SK-N-SH treated with all-trans-retinoic acid at 6 μM for 48 hours (cell line): Measurements from ENCODE around the gene HAUS8.
"Not testable (repeated sequence)": the region's sequence is repeated elsewhere in the genome, so short reads cannot be mapped to it uniquely, and the experiment has no call there.

ENCODE experiments used
- ATAC-seq: fragments of 200-7000 bp; cut with Tn5 transposase; 3 replicates; pipeline ENCODE4 v1.9.1; 2020; ENCODE audit warnings: mild to moderate bottlenecking, moderate library complexity
- ARNTL ChIP-seq: fragments of 450-650 bp; formaldehyde crosslinking; IDR thresholded peaks from 2 replicates; pipeline ENCODE4 v1.5.0; 2020; ENCODE audit warnings: low read depth, mild to moderate bottlenecking, moderate library complexity, borderline replicate concordance
- BACH2 ChIP-seq: fragments of 250-450 bp; sonication (Bioruptor Pico); IDR thresholded peaks from 2 replicates; pipeline ENCODE4 v1.9.0; 2021; ENCODE audit warnings: mild to moderate bottlenecking, borderline replicate concordance
- ESRRG ChIP-seq: fragments of 250-450 bp; sonication (Bioruptor Pico); IDR thresholded peaks from 2 replicates; pipeline ENCODE4 v1.6.1; 2021; ENCODE audit warnings: mild to moderate bottlenecking
- GLIS3 ChIP-seq: fragments of 250-450 bp; sonication (Bioruptor Pico); IDR thresholded peaks from 2 replicates; pipeline ENCODE4 v1.5.0; 2020; ENCODE audit warnings: mild to moderate bottlenecking, moderate library complexity
- ISL1 ChIP-seq: fragments of 250-450 bp; sonication (Bioruptor Pico); IDR thresholded peaks from 2 replicates; pipeline ENCODE4 v2.1.2; 2022; ENCODE audit warnings: mild to moderate bottlenecking, moderate library complexity
- OSR1 ChIP-seq: fragments of 250-450 bp; sonication (Bioruptor Pico); IDR thresholded peaks from 2 replicates; pipeline ENCODE4 v1.8.0; 2022; ENCODE audit warnings: moderate library complexity, mild to moderate bottlenecking, inconsistent platforms
- POU6F1 ChIP-seq: fragments of 250-450 bp; sonication (Bioruptor Pico); IDR thresholded peaks from 2 replicates; pipeline ENCODE4 v1.8.0; 2021; ENCODE audit warnings: low read depth, mild to moderate bottlenecking, moderate library complexity, borderline replicate concordance
- PPARA ChIP-seq: fragments of 250-450 bp; sonication (Bioruptor Pico); IDR thresholded peaks from 2 replicates; pipeline ENCODE4 v1.5.0; 2020; ENCODE audit warnings: mild to moderate bottlenecking, borderline replicate concordance
- RARB ChIP-seq: fragments of 250-450 bp; sonication (Bioruptor Pico); IDR thresholded peaks from 2 replicates; pipeline ENCODE4 v1.8.0; 2021; ENCODE audit warnings: mild to moderate bottlenecking, moderate library complexity
- SNAI2 ChIP-seq: fragments of 250-450 bp; sonication (Bioruptor Pico); IDR thresholded peaks from 2 replicates; pipeline ENCODE4 v1.5.0; 2020; ENCODE audit warnings: mild to moderate bottlenecking, moderate library complexity
- TCF4 ChIP-seq: fragments of 250-450 bp; sonication (Bioruptor Pico); IDR thresholded peaks from 2 replicates; pipeline ENCODE4 v1.8.0; 2021; ENCODE audit warnings: mild to moderate bottlenecking, moderate library complexity, borderline replicate concordance
- ZC3H10 ChIP-seq: fragments of 250-450 bp; sonication (Bioruptor Pico); IDR thresholded peaks from 2 replicates; pipeline ENCODE4 v1.5.1; 2021; ENCODE audit warnings: mild to moderate bottlenecking, moderate library complexity
- ZFP3 ChIP-seq: fragments of 250-450 bp; sonication (Bioruptor Pico); IDR thresholded peaks from 2 replicates; pipeline ENCODE4 v1.5.0; 2020; ENCODE audit warnings: mild to moderate bottlenecking, moderate library complexity
- ZNF565 ChIP-seq: fragments of 450-650 bp; formaldehyde crosslinking; conservative IDR thresholded peaks from 2 replicates; pipeline ENCODE4 v1.5.0; 2020; ENCODE audit warnings: low read depth, mild to moderate bottlenecking, moderate library complexity
- ZNF70 ChIP-seq: fragments of 450-650 bp; formaldehyde crosslinking; IDR thresholded peaks from 2 replicates; pipeline ENCODE4 v1.5.0; 2020; ENCODE audit warnings: mild to moderate bottlenecking, moderate library complexity
- ZNF8 ChIP-seq: fragments of 450-650 bp; formaldehyde crosslinking; IDR thresholded peaks from 2 replicates; pipeline ENCODE4 v1.5.0; 2020; ENCODE audit warnings: mild to moderate bottlenecking, moderate library complexity
- TF ChIP-seq, protein P1 (sequence below): fragments of 250-450 bp; sonication (Bioruptor Pico); IDR thresholded peaks from 2 replicates; pipeline ENCODE4 v1.8.0; 2020; ENCODE audit warnings: mild to moderate bottlenecking, moderate library complexity, borderline replicate concordance
- TF ChIP-seq, protein P2 (sequence below): fragments of 250-450 bp; sonication (Bioruptor Pico); IDR thresholded peaks from 2 replicates; pipeline ENCODE4 v1.5.0; 2020; ENCODE audit warnings: mild to moderate bottlenecking, moderate library complexity
- TF ChIP-seq, protein P3 (sequence below): fragments of 250-450 bp; sonication (Bioruptor Pico); IDR thresholded peaks from 2 replicates; pipeline ENCODE4 v1.5.1; 2020; ENCODE audit warnings: low read depth, mild to moderate bottlenecking, moderate library complexity
- TF ChIP-seq, protein P4 (sequence below): fragments of 250-450 bp; sonication (Bioruptor Pico); IDR thresholded peaks from 2 replicates; pipeline ENCODE4 v1.5.1; 2021; ENCODE audit warnings: mild to moderate bottlenecking, moderate library complexity

Gene HAUS8

DNA sequence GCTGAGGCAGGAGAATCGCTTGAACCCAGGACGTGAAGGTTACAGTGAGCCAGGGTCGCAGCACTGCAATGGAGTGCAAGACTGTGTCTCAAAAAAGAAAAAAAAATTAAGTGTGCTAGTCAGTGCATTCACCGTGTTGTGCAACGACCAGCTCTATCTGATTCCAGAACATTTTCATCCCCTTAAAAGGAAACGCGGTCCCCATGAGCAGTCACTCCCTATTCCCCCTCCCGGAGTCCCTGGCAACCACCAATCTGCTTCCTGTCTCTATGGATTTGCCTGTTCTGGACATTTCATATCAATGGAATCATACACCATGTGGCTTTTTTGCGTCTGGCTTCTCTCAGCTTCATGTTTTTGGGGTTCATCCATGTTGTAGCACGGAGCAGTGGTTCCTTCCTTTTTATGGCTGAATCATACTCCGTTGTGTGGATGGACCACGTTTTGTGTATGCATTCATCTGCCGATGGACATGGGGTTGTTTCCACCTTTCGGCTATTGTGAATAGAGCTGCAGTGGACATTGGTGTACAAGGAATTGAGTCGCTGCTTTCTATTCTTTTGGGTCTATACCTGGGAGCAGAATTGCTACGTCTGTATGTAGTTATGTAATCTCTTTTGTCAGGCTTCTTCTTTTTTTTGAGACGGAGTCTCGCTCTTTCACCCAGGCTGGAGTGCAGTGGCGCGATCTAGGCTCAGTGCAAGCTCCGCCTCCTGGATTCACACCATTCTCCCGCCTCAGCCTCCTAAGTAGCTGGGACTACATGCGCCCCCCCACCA is 20.1 kb upstream of the HAUS8 start:
- no peak for ATAC-seq
- TF ChIP-seq BACH2 (no peak), ESRRG (CRISPR knock-in tag) (no peak), GLIS3 (no peak), OSR1 (CRISPR knock-in tag) (no peak)
- TF ChIP-seq, protein P1, sequence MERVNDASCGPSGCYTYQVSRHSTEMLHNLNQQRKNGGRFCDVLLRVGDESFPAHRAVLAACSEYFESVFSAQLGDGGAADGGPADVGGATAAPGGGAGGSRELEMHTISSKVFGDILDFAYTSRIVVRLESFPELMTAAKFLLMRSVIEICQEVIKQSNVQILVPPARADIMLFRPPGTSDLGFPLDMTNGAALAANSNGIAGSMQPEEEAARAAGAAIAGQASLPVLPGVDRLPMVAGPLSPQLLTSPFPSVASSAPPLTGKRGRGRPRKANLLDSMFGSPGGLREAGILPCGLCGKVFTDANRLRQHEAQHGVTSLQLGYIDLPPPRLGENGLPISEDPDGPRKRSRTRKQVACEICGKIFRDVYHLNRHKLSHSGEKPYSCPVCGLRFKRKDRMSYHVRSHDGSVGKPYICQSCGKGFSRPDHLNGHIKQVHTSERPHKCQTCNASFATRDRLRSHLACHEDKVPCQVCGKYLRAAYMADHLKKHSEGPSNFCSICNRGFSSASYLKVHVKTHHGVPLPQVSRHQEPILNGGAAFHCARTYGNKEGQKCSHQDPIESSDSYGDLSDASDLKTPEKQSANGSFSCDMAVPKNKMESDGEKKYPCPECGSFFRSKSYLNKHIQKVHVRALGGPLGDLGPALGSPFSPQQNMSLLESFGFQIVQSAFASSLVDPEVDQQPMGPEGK = no peak

- ATAC-seq = not testable (repeated sequence)
Measured at GRCh38 chr19:17094694-17095093, 19.4 kb upstream of the HAUS8 start.

GRCh38 chr19:17092696-17093095 is 17.4 kb upstream of the HAUS8 start:
- no peak for ATAC-seq
- TF ChIP-seq TCF4 (CRISPR knock-in tag) (no peak), PPARA (CRISPR knock-in tag) (no peak), ZNF565 (CRISPR knock-in tag) (no peak), ESRRG (CRISPR knock-in tag) (no peak), GLIS3 (no peak), ZFP3 (no peak), BACH2 (no peak), ZC3H10 (CRISPR knock-in tag) (no peak), ZNF70 (CRISPR knock-in tag) (no peak), ARNTL (no peak), ZNF8 (CRISPR knock-in tag) (no peak), RARB (CRISPR knock-in tag) (no peak), ISL1 (CRISPR knock-in tag) (no peak), SNAI2 (CRISPR knock-in tag) (no peak)
- TF ChIP-seq, protein P2, sequence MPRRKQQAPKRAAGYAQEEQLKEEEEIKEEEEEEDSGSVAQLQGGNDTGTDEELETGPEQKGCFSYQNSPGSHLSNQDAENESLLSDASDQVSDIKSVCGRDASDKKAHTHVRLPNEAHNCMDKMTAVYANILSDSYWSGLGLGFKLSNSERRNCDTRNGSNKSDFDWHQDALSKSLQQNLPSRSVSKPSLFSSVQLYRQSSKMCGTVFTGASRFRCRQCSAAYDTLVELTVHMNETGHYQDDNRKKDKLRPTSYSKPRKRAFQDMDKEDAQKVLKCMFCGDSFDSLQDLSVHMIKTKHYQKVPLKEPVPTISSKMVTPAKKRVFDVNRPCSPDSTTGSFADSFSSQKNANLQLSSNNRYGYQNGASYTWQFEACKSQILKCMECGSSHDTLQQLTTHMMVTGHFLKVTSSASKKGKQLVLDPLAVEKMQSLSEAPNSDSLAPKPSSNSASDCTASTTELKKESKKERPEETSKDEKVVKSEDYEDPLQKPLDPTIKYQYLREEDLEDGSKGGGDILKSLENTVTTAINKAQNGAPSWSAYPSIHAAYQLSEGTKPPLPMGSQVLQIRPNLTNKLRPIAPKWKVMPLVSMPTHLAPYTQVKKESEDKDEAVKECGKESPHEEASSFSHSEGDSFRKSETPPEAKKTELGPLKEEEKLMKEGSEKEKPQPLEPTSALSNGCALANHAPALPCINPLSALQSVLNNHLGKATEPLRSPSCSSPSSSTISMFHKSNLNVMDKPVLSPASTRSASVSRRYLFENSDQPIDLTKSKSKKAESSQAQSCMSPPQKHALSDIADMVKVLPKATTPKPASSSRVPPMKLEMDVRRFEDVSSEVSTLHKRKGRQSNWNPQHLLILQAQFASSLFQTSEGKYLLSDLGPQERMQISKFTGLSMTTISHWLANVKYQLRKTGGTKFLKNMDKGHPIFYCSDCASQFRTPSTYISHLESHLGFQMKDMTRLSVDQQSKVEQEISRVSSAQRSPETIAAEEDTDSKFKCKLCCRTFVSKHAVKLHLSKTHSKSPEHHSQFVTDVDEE (CRISPR knock-in tag) = no peak
- TF ChIP-seq, protein P3, sequence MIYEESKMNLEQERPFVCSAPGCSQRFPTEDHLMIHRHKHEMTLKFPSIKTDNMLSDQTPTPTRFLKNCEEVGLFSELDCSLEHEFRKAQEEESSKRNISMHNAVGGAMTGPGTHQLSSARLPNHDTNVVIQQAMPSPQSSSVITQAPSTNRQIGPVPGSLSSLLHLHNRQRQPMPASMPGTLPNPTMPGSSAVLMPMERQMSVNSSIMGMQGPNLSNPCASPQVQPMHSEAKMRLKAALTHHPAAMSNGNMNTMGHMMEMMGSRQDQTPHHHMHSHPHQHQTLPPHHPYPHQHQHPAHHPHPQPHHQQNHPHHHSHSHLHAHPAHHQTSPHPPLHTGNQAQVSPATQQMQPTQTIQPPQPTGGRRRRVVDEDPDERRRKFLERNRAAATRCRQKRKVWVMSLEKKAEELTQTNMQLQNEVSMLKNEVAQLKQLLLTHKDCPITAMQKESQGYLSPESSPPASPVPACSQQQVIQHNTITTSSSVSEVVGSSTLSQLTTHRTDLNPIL = no peak
- TF ChIP-seq, protein P1 = no peak
- TF ChIP-seq, protein P4, sequence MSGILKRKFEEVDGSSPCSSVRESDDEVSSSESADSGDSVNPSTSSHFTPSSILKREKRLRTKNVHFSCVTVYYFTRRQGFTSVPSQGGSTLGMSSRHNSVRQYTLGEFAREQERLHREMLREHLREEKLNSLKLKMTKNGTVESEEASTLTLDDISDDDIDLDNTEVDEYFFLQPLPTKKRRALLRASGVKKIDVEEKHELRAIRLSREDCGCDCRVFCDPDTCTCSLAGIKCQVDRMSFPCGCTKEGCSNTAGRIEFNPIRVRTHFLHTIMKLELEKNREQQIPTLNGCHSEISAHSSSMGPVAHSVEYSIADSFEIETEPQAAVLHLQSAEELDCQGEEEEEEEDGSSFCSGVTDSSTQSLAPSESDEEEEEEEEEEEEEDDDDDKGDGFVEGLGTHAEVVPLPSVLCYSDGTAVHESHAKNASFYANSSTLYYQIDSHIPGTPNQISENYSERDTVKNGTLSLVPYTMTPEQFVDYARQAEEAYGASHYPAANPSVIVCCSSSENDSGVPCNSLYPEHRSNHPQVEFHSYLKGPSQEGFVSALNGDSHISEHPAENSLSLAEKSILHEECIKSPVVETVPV (CRISPR knock-in tag) = no peak

DNA sequence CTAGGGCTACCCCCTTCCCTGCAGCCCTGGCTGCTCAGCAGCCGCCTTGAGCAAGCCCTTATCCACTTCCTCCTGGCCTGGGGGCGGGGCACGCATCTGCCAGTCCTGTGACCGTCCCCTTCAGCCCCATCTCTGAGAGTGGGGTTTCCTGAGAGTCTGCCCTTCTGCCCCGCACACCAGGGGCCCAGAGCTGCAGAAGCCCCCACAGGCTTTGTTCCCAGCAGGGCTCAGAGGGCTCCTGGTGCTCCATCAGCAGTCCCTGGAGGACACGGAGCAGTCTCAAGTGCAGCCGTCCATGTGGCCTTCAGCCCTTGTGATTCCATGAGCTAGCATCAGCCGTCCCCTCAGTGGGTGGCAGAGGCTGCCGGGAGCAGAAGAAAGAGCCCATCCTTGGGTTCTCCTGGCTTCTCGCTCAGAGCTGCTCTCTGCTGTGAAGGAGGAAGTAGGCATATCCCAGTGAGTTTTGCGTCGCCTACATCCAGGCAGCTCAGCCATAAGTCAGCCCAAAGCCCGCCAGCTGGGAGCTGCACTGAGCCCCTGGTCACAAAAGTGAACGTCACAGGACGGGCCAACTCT is 16.6 kb upstream of the HAUS8 start:
- no peak for ATAC-seq
- TF ChIP-seq POU6F1 (CRISPR knock-in tag) = no peak
- TF ChIP-seq ISL1 (CRISPR knock-in tag) = no peak
- TF ChIP-seq ZNF8 (CRISPR knock-in tag) = no peak
- TF ChIP-seq, protein P4 (CRISPR knock-in tag) = no peak
- TF ChIP-seq, all 23 proteins: peak for 0
